Mesenchymal stem cell (in vitro differentiated cells and primary cell): Measurements from ENCODE around the gene UNK.

Source experiments
- DNase-seq: peaks from one replicate; pipeline ENCODE4 v3.0.0-alpha.2; 2013
- H2AFZ ChIP-seq: one replicate; pipeline ENCODE4 v1.6.1; 2013; ENCODE audit warnings: low read depth, mild to moderate bottlenecking, control low read depth, inconsistent platforms, low read length, moderate library complexity
- H2AK5ac ChIP-seq: 2 replicates; pipeline ENCODE4 v1.6.1; 2013; ENCODE audit warnings: low read length, moderate library complexity, mild to moderate bottlenecking, inconsistent platforms; ENCODE audit not compliant: severe bottlenecking
- H2BK120ac ChIP-seq: one replicate; pipeline ENCODE4 v1.6.1; 2013; ENCODE audit warnings: low read depth, mild to moderate bottlenecking, inconsistent platforms, low read length, moderate library complexity
- H2BK12ac ChIP-seq, 2 experiments: one replicate each; pipeline ENCODE4 v1.6.1; 2013; ENCODE audit warnings: inconsistent platforms in 2 of 2, low read length in 2 of 2, mild to moderate bottlenecking in 2 of 2, moderate library complexity in 2 of 2, control low read depth in 1 of 2
- H2BK15ac ChIP-seq: one replicate; pipeline ENCODE4 v1.6.1; 2013; ENCODE audit warnings: mild to moderate bottlenecking, low read depth, inconsistent platforms; ENCODE audit not compliant: poor library complexity, severe bottlenecking
- H2BK5ac ChIP-seq: 2 replicates; pipeline ENCODE4 v1.6.1; 2013; ENCODE audit warnings: low read depth, mild to moderate bottlenecking, low read length, control low read depth, inconsistent platforms; ENCODE audit not compliant: poor library complexity, severe bottlenecking
- H3K14ac ChIP-seq, 2 experiments: one replicate each; pipeline ENCODE4 v1.6.1; 2013; ENCODE audit warnings: inconsistent platforms in 2 of 2, low read length in 2 of 2, control low read depth in 1 of 2, mild to moderate bottlenecking in 1 of 2, moderate library complexity in 1 of 2
- H3K18ac ChIP-seq, 2 experiments: one replicate each; pipeline ENCODE4 v1.6.1; 2013; ENCODE audit warnings: inconsistent platforms in 2 of 2, low read length in 2 of 2, control low read depth in 1 of 2, low read depth in 1 of 2, mild to moderate bottlenecking in 1 of 2
- H3K23ac ChIP-seq, 2 experiments: one replicate each; pipeline ENCODE4 v1.6.1; 2013; ENCODE audit warnings: inconsistent platforms in 2 of 2, low read length in 2 of 2, mild to moderate bottlenecking in 2 of 2, moderate library complexity in 2 of 2, control low read depth in 1 of 2
- H3K27ac ChIP-seq: 2 replicates; pipeline ENCODE4 v1.5.1; 2013; ENCODE audit warnings: mild to moderate bottlenecking, moderate library complexity, low read length, control low read depth, inconsistent platforms; ENCODE audit not compliant: poor library complexity, severe bottlenecking
- H3K27me3 ChIP-seq, 2 experiments: 2 replicates each; pipeline versions ENCODE4 v1.6.1 to v1.7.0; 2013; ENCODE audit warnings: low read length in 2 of 2, mild to moderate bottlenecking in 2 of 2, moderate library complexity in 2 of 2, control low read depth in 1 of 2, inconsistent platforms in 1 of 2; ENCODE audit not compliant: control insufficient read depth in 1 of 2, insufficient read depth in 1 of 2
- H3K36me3 ChIP-seq, 2 experiments: 2 replicates each; pipeline versions ENCODE4 v1.6.1 to v1.7.0; 2013; ENCODE audit warnings: low read length in 2 of 2, control low read depth in 1 of 2, inconsistent platforms in 1 of 2, low read depth in 1 of 2, mild to moderate bottlenecking in 1 of 2; ENCODE audit not compliant: insufficient read depth in 2 of 2, control insufficient read depth in 1 of 2
- H3K4ac ChIP-seq, 2 experiments: one replicate each; pipeline ENCODE4 v1.6.1; 2013; ENCODE audit warnings: inconsistent platforms in 2 of 2, low read length in 2 of 2, mild to moderate bottlenecking in 2 of 2, moderate library complexity in 2 of 2, control low read depth in 1 of 2, low read depth in 1 of 2
- H3K4me1 ChIP-seq: 2 replicates; pipeline ENCODE4 v1.6.1; 2013; ENCODE audit warnings: low read depth, low read length, control low read depth; ENCODE audit not compliant: control insufficient read depth, insufficient read depth
- H3K4me2 ChIP-seq: 2 replicates; pipeline ENCODE4 v1.6.1; 2013; ENCODE audit warnings: low read length, mild to moderate bottlenecking, inconsistent platforms; ENCODE audit not compliant: poor library complexity, severe bottlenecking
- H3K4me3 ChIP-seq, 2 experiments: 2 replicates each; pipeline versions ENCODE4 v1.5.1 to v1.7.0; 2013; ENCODE audit warnings: low read length in 2 of 2, mild to moderate bottlenecking in 2 of 2, control low read depth in 1 of 2, low read depth in 1 of 2; ENCODE audit not compliant: insufficient read depth in 1 of 2
- H3K79me1 ChIP-seq: replicated peaks from 2 replicates; pipeline ENCODE4 v1.6.1; 2013; ENCODE audit warnings: mild to moderate bottlenecking, control low read depth, low read length, inconsistent platforms; ENCODE audit not compliant: poor library complexity, severe bottlenecking
- H3K9ac ChIP-seq: 2 replicates; pipeline ENCODE4 v1.7.0; 2013; ENCODE audit warnings: mild to moderate bottlenecking, low read length, moderate library complexity
- H3K9me3 ChIP-seq: 2 replicates; pipeline ENCODE4 v1.7.0; 2013; ENCODE audit warnings: mild to moderate bottlenecking, low read length; ENCODE audit not compliant: control insufficient read depth
- H4K8ac ChIP-seq: one replicate; pipeline ENCODE4 v1.6.1; 2013; ENCODE audit warnings: inconsistent platforms, mild to moderate bottlenecking, low read length, moderate library complexity
- H4K91ac ChIP-seq: one replicate; pipeline ENCODE4 v1.6.1; 2013; ENCODE audit warnings: mild to moderate bottlenecking, low read length, inconsistent platforms
- WGBS: methylation state at CpG from one replicate; pipeline ENCODE4 v1.1.7; 2013; ENCODE audit warnings: mixed read lengths; 5-methylcytosine and 5-hydroxymethylcytosine counted together

Gene UNK

DNA sequence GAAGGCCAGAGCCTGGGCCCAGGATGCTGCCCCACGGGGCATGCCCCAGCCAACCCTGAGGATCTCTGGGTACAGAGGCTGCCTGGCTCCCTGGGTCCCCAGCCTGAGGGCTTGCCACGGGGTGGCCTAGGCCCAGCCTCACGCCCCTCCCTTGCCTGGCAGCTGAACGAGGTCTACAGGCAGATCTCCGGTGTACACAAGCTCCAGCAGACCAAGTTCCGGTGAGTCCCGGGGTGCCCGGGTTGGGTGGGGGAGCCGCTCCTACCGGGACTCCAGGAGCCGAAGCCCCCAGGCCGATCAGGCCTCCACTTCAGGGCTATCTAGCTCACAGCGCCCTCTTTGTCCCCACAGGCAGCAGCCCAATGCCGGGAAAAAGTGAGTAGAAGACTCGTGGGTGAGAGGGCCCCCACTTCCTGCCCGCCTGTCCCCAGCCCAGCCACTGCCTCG is 44.0 kb upstream of the UNK start:
- Histone ChIP-seq H3K14ac (no peak overlapping the region), H2AFZ (no peak overlapping the region), H2BK120ac (no peak overlapping the region), H3K4me1 (peaks cover 11% of the 10 kb centered on the region), H3K9me3 (no peaks in the 10 kb centered on the region), H3K36me3 (peaks cover 0 to 96% of the 10 kb centered on the region in 2 experiments), H3K27ac (no peak overlapping the region), H3K23ac (no peak overlapping the region), H3K18ac (no peak overlapping the region), H2BK5ac (no peak overlapping the region), H3K4ac (no peak overlapping the region), H2BK15ac (no peak overlapping the region), H3K79me1 (peaks cover 21% of the 10 kb centered on the region), H3K4me3 (no peak overlapping the region), H4K91ac (no peak overlapping the region), H3K9ac (no peak overlapping the region), H2AK5ac (no peak overlapping the region), H2BK12ac (no peak overlapping the region), H3K27me3 (peaks cover 0 to 12% of the 10 kb centered on the region in 2 experiments), H3K4me2 (no peak overlapping the region), H4K8ac (no peak overlapping the region)
- WGBS, result 87% methylated on average over 17 of the region's 17 CpGs
- DNase-seq, result no peak

DNA sequence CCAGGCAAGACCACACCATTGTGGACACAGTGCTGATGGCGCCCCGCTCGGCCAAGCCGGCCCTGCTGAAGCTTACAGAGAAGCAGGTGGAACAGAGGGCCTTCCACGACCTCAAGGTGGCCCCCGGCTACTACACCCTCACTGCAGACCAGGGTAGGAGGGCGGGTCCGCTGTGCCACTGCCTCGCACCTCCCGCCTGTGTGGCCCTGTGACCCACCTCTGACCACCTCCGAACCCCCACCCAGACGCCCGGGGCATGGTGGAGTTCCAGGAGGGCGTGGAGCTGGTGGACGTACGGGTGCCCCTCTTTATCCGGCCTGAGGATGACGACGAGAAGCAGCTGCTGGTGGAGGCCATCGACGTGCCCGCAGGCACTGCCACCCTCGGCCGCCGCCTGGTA is 42.3 kb upstream of the UNK start:
- WGBS, result 90% methylated on average over 25 of the region's 25 CpGs
- H4K8ac ChIP-seq, result no peak overlapping the region
- H3K23ac ChIP-seq, result no peak overlapping the region
- no peak for DNase-seq
- no peak overlapping the region for H2BK15ac ChIP-seq
- H3K9ac ChIP-seq, result no peak overlapping the region
- no peak overlapping the region for H3K18ac ChIP-seq
- H3K4me2 ChIP-seq, result no peak overlapping the region
- peaks cover 0 to 8% of the 10 kb centered on the region in 2 experiments for H3K27me3 ChIP-seq
- H3K9me3 ChIP-seq, result no peaks in the 10 kb centered on the region
- no peak overlapping the region for H2BK5ac ChIP-seq
- peaks cover 19% of the 10 kb centered on the region for H3K79me1 ChIP-seq
- H3K4ac ChIP-seq, result no peak overlapping the region
- no peak overlapping the region for H3K14ac ChIP-seq
- no peak overlapping the region for H3K27ac ChIP-seq
- no peak overlapping the region for H4K91ac ChIP-seq
- no peak overlapping the region for H2BK120ac ChIP-seq
- H2AK5ac ChIP-seq, result no peak overlapping the region
- H2BK12ac ChIP-seq, result no peak overlapping the region
- H3K4me1 ChIP-seq, result peaks cover 7% of the 10 kb centered on the region
- no peak overlapping the region for H2AFZ ChIP-seq
- peaks cover 0 to 90% of the 10 kb centered on the region in 2 experiments for H3K36me3 ChIP-seq
- no peak overlapping the region for H3K4me3 ChIP-seq

DNA sequence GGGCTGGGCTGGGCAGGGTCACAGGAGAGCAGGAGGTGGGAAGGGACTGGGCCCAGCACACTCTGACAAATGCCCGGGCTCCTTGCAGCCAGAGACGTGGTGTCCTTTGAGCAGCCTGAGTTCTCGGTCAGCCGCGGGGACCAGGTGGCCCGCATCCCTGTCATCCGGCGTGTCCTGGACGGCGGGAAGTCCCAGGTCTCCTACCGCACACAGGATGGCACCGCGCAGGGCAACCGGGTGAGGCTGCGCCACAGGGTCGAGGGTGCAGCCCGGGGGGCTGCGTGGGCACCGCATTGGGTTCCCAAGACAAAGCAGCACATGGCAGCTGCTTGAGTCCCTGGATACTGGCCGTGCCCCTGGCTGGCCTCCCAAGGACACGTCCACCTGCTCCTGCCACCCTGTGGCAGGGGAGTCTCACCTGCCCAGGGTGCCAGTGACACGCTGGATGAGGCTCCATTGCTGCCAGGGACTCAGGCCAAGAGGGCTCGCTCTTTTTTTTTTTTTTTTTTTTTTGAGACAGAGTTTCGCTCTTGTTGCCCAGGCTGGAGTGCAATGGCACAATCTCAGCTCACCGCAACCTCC is 40.9 kb upstream of the UNK start:
- Histone ChIP-seq H2BK12ac (no peak overlapping the region), H3K9ac (no peak overlapping the region), H2AK5ac (no peak overlapping the region), H3K4me2 (no peak overlapping the region), H2BK5ac (no peak overlapping the region), H4K91ac (no peak overlapping the region), H3K4me1 (no peaks in the 10 kb centered on the region), H3K4ac (no peak overlapping the region), H3K23ac (no peak overlapping the region), H4K8ac (no peak overlapping the region), H3K4me3 (no peak overlapping the region), H2BK120ac (no peak overlapping the region), H2BK15ac (no peak overlapping the region), H3K27me3 (peaks cover 0 to 3% of the 10 kb centered on the region in 2 experiments), H3K27ac (no peak overlapping the region), H3K14ac (no peak overlapping the region), H3K18ac (no peak overlapping the region), H3K79me1 (peaks cover 17% of the 10 kb centered on the region), H3K36me3 (peaks cover 0 to 82% of the 10 kb centered on the region in 2 experiments), H2AFZ (no peak overlapping the region), H3K9me3 (no peaks in the 10 kb centered on the region)
- DNase-seq, result no peak
- WGBS, result 95% methylated on average over 25 of the region's 25 CpGs

DNA sequence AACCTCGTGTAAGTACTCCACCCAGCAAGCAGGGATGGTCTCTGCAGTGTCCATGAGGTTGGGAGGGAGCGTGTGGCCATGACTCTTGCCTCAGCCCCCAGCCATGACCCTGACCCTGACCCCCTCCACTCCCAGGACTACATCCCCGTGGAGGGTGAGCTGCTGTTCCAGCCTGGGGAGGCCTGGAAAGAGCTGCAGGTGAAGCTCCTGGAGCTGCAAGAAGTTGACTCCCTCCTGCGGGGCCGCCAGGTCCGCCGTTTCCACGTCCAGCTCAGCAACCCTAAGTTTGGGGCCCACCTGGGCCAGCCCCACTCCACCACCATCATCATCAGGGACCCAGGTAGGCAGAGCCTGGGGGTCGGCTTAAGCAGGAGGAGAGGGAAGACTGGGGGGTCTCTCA is 35.9 kb upstream of the UNK start:
- no peak for DNase-seq
- no peak overlapping the region for H2AFZ ChIP-seq
- 93% methylated on average over 8 of the region's 9 CpGs for WGBS
- no peak overlapping the region for H3K4ac ChIP-seq
- no peak overlapping the region for H2BK12ac ChIP-seq
- H2BK5ac ChIP-seq, result no peak overlapping the region
- H3K27ac ChIP-seq, result no peak overlapping the region
- H4K91ac ChIP-seq, result no peak overlapping the region
- H2BK15ac ChIP-seq, result no peak overlapping the region
- peaks cover 9% of the 10 kb centered on the region for H3K79me1 ChIP-seq
- H3K4me1 ChIP-seq, result peaks cover 13% of the 10 kb centered on the region
- no peak overlapping the region for H3K23ac ChIP-seq
- H3K14ac ChIP-seq, result no peak overlapping the region
- H3K36me3 ChIP-seq, result peaks cover 0 to 83% of the 10 kb centered on the region in 2 experiments
- no peaks in the 10 kb centered on the region for H3K9me3 ChIP-seq
- H3K4me2 ChIP-seq, result no peak overlapping the region
- no peak overlapping the region for H3K9ac ChIP-seq
- H3K27me3 ChIP-seq, result peaks cover 0 to 10% of the 10 kb centered on the region in 2 experiments
- no peak overlapping the region for H3K18ac ChIP-seq
- H2AK5ac ChIP-seq, result no peak overlapping the region
- H3K4me3 ChIP-seq, result no peak overlapping the region
- H2BK120ac ChIP-seq, result no peak overlapping the region
- no peak overlapping the region for H4K8ac ChIP-seq
